Lower leg skin (tissue), 3 donors: ENCODE data around the gene ZNF48.

Source experiments
- POLR2A ChIP-seq, 2 donors: fragments of 450-650 bp; IDR thresholded peaks; one replicate each; pipeline ENCODE4 v1.6.1; 2016 to 2017; ENCODE audit warnings: antibody characterized with exemption in 2 of 2, mild to moderate bottlenecking in 1 of 2, moderate library complexity in 1 of 2
- TF ChIP-seq, protein P1 (sequence below), 3 donors: fragments of 450-650 bp; IDR thresholded peaks; one replicate each; pipeline ENCODE4 v1.5.1; 2016; ENCODE audit warnings: antibody characterized with exemption in 3 of 3, mild to moderate bottlenecking in 3 of 3, moderate library complexity in 2 of 3

DNA sequence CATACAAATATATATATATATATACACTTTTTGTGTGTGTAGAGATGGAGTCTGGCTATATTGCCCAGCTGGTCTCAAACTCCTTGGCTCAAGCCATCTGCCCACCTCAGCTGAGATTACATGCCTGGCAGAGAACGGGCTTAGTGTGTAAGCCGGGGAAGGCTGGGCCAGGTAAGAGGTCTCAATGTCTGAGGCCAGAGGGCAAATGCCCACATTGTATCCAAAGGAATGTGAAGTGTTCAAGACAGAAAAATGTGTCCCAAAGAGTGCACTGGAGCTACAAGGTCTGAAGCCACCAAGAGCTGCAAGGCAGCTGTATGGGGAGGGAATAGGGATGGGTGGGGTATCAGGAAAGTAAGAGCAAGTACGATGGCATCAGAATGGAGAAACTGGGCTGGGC, 48.9 kb upstream of the ZNF48 start:
- TF ChIP-seq, protein P1, sequence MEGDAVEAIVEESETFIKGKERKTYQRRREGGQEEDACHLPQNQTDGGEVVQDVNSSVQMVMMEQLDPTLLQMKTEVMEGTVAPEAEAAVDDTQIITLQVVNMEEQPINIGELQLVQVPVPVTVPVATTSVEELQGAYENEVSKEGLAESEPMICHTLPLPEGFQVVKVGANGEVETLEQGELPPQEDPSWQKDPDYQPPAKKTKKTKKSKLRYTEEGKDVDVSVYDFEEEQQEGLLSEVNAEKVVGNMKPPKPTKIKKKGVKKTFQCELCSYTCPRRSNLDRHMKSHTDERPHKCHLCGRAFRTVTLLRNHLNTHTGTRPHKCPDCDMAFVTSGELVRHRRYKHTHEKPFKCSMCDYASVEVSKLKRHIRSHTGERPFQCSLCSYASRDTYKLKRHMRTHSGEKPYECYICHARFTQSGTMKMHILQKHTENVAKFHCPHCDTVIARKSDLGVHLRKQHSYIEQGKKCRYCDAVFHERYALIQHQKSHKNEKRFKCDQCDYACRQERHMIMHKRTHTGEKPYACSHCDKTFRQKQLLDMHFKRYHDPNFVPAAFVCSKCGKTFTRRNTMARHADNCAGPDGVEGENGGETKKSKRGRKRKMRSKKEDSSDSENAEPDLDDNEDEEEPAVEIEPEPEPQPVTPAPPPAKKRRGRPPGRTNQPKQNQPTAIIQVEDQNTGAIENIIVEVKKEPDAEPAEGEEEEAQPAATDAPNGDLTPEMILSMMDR (IDR thresholded peaks at IDR 0.05): no peak
- no peak for TF ChIP-seq POLR2A (IDR thresholded peaks at IDR 0.05)
